ENCODE results near the gene COMMD4.
"Not testable (repeated sequence)": the region's sequence is repeated elsewhere in the genome, so short reads cannot be mapped to it uniquely, and the experiment has no call there.

The COMMD4 gene

GRCh38 chr15:75332093-75332492, 3.8 kb upstream of the COMMD4 start:
- DNase-seq (ENCODE audit: low read depth, low spot score), result not testable (repeated sequence)

- not testable (repeated sequence) for DNase-seq (ENCODE audit: low read depth, low spot score)
Measured at GRCh38 chr15:75333654-75334419, 2.0 kb upstream of the COMMD4 start.

GRCh38 chr15:75335313-75335704, 554 bp upstream of the COMMD4 start:
- DNase-seq (ENCODE audit: low read depth, low spot score), result no peak

GRCh38 chr15:75338661-75339240, 2.9 kb downstream of the COMMD4 start:
- no peak for DNase-seq (ENCODE audit: low read depth, low spot score)

- DNase-seq (ENCODE audit: low read depth, low spot score), result no peak
Measured at GRCh38 chr15:75339531-75340240, 3.8 kb downstream of the COMMD4 start.

GRCh38 chr15:75342221-75342620, 6.4 kb downstream of the COMMD4 start:
- no peak for DNase-seq (ENCODE audit: low read depth, low spot score)

GRCh38 chr15:75343953-75344352, 8.1 kb downstream of the COMMD4 start:
- not testable (repeated sequence) for DNase-seq (ENCODE audit: low read depth, low spot score)

- DNase-seq (ENCODE audit: low read depth, low spot score), result no peak
Measured at GRCh38 chr15:75346796-75347221, 10.9 kb downstream of the COMMD4 start, which contains the start of gene NEIL1. Gene NEIL1, plus strand, starts transcription at chr15:75347039. Its CDS starts 1,867 bp downstream, at chr15:75348906.

GRCh38 chr15:75347222-75348033, 11.6 kb downstream of the COMMD4 start:
- DNase-seq (ENCODE audit: low read depth, low spot score), result no peak

- DNase-seq (ENCODE audit: low read depth, low spot score), result no peak
Measured at GRCh38 chr15:75348034-75348561, 12.2 kb downstream of the COMMD4 start.

GRCh38 chr15:75348562-75349350, 12.9 kb downstream of the COMMD4 start:
- no peak for DNase-seq (ENCODE audit: low read depth, low spot score)

GRCh38 chr15:75349351-75349669, 13.4 kb downstream of the COMMD4 start:
- not testable (repeated sequence) for DNase-seq (ENCODE audit: low read depth, low spot score)

- DNase-seq (ENCODE audit: low read depth, low spot score), result no peak
Measured at GRCh38 chr15:75349851-75350588, 14.2 kb downstream of the COMMD4 start.

- no peak for DNase-seq (ENCODE audit: low read depth, low spot score)
Measured at GRCh38 chr15:75350601-75351361, 14.9 kb downstream of the COMMD4 start.

- DNase-seq (ENCODE audit: low read depth, low spot score), result no peak
Measured at GRCh38 chr15:75352186-75353080, 16.6 kb downstream of the COMMD4 start.

- no peak for DNase-seq (ENCODE audit: low read depth, low spot score)
Measured at GRCh38 chr15:75353604-75354003, 17.7 kb downstream of the COMMD4 start.

- DNase-seq (ENCODE audit: low read depth, low spot score), result no peak
Measured at GRCh38 chr15:75354454-75354853, 18.6 kb downstream of the COMMD4 start.

- no peak for DNase-seq (ENCODE audit: low read depth, low spot score)
Measured at GRCh38 chr15:75355369-75355768, 19.5 kb downstream of the COMMD4 start.
